Measurements from ENCODE around the gene ABHD16A.

ABHD16A gene

DNA sequence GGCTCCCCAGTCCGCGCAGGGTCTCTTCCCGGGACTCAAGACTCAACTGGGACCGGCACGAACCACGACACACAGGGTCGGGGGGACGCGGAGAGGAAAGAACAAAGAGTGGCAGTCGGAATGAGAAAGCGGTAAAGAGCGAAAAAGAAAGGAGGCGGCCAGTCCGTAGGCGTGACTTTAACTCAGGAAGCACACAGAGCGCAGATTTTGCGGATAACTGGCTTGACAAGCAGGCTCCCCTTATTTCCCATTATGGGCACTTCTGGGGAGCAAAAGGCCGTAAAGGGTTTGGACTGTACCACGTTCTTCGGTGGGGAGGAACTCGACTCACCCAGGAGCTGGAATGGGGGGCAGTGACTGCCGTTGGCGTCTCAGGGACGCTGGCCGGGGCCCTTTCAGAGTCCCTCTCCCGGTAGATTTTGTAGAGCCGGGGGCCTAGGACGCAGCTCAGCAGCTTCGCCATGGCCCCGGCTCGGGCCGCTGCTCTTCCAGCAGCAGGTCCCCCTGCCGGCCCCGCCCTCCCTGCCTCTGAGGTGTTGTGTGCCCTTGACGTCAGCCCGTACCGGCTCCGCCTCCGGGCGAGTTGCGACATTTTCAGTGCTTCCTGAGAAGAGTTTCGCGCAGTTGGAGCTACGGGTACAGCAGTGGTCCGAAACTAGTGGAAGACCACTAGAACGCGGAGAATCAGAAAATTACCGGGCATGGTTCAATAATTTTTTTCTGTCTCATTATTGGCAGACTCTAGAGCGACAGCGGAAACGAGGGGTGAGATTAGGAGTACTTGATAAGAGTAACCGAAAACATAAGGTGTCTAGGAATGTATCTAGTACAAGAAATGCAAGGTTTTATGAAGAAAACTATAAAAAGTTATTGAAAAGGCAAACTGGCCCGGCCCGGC, at the start of gene ABHD16A:
ABHD16A (minus strand) TSS at position 506 of the 898 bp plus-strand sequence; CDS start at position 463, 43 bp downstream.
- peak; percentile 99 for DNase-seq

DNA sequence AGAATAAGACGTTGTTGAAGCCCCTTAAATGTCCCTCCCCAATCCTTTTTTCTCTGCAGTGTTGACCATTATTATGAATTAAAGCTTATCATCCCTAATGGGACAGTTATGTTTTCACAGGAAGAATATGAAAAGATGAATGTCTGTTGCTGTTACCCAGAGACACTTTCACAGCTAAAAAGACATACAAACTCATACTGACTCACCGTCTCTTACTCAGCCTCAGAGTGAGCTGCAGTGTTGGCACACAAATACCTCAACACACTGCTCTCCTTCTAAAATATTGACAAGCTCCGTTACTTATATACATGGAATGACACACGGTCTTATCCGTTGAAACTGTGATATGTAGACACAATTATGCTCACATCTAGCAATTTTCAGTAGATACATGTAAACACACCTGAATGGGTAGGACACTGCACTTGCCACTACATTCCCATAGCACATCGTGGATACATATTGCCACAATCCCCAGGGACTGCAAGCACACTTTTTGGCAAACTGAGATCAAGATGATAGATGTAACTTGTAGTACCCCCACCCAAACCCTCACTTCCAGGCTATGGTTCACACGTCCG, 49.7 kb upstream of the ABHD16A start:
- no peak for DNase-seq

DNA sequence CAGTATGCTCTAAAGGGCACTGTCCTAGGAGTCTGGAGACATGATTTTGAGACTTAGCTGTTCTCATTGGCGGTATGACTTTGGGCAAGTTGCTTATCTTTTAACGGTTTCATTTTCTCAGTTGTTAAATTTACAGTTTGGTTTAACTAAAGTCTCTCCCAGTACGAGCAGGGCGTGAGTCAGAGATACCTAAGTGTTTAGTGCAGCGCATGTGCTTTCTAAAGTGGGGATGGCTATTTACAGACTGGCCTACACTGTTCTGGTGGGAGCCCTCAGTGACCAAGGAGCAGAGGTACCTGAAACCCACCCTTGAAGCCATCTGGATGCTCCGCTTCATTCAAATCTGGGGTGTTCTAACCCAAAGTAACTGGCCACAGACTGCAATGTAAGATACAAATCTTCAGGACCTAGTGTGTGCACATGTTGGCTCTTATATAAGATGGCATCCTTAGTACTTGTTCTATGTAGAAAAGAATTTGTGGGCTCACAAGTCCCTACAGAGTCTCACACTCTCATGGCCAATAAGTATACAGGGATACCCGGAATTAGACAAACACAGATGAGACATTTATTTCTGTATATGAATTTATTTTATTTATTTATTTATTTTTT, 47.4 kb upstream of the ABHD16A start:
- no peak for DNase-seq

DNA sequence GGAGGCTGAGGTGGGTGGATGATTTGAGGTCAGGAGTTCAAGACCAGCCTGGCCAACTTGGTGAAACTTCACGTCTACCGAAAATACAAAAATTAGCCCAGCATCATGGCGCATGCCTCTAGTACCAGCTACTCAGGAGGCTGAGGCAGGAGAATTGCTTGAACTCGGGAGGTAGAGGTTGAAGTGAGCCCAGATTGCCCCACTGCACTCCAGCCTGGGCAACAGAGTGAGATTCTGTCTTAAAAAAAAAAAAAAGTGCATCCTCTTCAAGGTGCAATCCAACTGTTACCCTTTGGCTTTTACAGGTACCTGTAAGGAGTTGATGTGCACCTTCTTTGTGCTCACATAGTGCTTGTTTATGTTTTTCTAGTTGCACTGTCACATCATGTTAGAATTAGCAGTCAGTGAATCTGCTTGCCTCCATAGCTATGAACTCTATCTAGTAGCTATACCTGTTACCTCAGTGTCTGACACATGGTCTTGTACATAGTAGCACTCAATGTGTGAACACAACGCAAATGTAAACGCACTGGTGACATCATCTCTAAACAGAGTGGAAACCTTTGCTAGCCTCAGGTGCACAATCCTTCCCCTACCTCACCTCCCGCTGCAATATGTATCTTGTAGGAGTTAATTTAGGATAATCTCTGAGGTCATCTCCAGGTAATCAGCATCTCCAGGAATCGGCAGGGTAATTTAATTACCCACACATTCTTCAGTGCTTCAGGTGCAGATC, 46.3 kb upstream of the ABHD16A start:
- DNase-seq, result no peak

DNA sequence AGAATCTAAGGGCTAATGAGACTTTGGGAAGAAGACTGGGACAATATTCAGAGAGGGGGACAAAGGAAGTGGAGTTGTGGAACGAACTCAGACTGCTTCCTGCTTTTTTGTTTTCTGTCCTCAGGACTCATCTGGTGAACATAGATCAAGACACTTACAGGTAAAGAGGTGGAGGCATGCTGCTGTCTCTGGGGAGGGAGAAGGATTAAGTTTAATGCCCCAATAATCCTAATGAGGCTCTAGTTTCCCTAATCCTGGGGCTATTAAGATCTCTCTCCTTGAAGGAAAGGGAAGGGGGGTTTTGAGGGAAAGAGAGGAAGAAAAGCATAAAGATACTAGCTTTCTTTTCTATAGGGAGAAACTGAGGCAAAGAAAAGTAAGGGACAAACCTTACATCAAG, 41.3 kb upstream of the ABHD16A start:
- no peak for DNase-seq

DNA sequence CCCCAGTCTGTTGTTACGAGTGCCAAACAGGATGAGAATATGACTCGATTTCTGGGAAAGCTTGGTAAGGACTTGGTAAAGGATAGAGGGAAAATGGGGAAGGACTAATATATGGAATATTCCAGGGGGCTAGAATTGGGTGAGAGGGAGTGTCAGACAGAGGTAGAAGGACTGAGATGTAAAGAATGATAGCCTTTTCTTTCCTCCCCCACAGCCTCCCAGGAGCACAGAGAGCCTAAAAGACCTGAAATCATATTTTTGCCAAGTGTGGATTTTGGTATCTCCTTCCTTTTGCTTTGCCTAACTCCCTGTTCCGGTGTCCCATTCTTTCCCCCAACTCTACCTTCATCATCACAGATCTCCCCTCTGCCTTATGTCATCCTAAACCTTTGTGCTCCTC, 39.8 kb upstream of the ABHD16A start:
- no peak for DNase-seq

DNA sequence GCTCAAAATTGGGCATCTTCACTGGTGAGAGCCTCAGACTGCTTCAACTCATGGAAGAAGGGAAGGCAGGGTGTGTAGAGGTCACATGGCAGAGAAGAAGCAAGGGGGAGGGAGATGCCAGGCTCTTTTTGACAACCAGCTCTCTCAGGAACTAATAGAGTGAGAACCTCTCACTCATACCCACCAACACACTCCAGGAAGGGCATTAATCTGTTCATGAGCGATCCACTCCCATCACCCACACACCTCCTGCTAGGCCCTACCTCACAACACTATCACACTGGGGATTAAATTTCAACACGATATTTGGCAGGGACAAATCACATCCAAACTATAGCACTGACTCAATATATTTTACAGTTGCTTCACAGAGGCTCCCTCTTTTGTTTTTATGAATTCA, 38.7 kb upstream of the ABHD16A start:
- no peak for DNase-seq

DNA sequence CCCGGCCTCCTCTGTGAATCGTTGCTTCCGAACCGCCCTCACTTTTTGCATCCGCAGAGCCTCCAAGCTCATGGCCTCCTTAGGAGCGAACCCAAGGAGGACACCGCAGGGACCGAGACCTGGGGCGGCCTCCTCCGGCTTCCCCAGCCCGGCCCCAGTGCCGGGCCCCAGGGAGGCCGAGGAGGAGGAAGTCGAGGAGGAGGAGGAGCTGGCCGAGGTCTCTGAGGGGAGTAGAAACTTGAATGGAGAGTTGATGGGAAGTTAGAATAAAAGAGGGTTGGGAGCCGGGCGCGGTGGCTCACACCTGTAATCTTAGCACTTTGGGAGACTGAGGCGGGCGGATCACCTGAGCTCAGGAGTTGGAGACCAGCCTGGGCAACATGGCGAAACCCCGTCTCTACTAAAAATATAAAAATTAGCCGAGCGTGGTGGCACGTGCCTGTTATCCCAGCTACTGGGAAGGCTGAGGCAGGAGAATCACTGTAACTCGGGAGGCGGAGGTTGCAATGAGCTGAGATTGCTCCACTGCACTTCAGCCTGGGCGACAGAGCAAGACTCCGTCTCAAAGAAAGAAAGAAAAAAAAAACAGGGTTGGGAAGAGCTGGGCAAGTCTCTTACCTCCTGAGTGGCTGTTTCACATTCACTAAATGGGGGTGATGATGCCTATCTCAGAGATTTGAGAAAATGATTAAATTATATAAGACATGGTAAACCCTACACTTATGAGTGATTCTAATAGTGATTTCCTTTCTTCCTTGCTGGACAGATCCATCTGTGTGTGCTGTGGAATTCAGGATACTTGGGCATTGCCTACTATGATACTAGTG, 37.5 kb upstream of the ABHD16A start:
- no peak for DNase-seq

DNA sequence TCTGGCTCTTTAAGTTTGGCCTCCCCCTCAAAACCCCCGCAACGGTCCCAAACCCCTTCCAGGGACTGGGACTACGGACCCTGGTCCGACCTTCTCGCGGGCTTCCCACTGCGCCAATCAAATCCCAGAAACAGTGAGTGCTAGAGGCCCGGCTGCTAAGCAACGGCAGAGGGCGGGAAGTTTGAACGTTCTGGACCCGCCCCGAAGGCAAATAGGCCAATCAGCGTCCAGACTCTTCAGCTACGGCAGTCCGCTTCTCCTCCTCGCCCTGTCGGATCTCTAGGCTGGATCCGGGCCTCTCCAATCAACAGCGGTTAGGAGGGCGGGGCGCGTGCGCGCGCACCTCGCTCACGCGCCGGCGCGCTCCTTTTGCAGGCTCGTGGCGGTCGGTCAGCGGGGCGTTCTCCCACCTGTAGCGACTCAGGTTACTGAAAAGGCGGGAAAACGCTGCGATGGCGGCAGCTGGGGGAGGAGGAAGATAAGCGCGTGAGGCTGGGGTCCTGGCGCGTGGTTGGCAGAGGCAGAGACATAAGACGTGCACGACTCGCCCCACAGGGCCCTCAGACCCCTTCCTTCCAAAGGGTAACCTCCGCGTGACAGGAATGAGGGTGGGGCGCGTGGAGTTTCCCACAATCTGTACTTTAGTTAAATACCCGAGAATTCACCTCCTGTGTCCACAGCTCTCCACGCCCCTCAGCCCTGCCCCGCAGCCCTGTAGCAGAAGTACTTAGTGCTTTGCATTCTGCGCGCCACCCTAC, 36.7 kb upstream of the ABHD16A start, which contains the start of gene MSH5:
MSH5 (plus strand) TSS at position 367 of the 758 bp plus-strand sequence. CDS start 462 bp downstream, outside the sequence.
- peak; percentile 96 for DNase-seq

DNA sequence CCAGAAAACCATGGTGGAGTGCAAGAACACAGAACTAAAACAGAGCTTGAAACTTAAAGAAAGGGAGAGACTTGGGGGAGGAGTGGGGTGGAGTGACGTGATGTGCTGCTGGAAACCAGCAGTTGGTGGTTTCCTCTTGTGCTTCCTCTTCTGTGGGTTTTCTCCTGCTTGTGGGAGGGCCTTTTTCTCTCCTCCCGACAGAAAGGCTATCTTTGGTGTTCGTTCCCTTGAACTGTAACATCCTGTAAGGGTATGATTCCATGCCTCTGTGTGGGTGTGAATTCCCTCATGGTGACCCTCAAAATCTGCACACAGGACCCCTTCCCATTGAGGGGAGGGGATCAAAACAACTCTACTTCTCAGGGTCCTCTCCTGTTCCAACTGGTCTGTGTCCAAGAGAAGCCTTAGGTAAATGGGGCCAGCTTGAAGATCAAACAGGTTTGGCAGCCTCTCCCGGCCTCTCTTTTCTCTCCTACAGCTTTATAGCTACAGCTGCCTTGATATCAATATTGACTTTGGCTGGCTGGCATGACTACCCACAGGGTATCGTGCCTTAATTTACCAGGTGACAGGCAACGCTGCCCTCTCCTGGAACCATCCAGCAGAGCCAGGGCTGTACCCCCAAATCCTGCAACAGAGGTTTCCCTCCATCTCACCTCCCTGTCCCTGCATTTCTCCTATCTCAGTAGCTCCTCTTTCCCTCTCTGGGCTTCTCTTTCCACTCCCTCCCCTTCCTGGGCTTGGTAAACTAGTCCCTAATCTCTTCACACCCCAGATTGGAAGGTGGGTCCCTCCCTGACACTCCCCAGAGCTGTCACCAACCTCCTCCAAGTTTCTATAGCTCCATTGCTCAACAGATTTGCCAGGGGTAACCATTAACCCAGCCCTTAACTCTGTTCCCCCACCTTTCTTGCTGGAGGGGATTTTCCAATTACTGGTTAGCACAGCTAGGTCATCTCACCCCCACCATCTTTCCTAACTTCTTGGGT, 35.2 kb upstream of the ABHD16A start:
- peak; percentile 75 for DNase-seq

DNA sequence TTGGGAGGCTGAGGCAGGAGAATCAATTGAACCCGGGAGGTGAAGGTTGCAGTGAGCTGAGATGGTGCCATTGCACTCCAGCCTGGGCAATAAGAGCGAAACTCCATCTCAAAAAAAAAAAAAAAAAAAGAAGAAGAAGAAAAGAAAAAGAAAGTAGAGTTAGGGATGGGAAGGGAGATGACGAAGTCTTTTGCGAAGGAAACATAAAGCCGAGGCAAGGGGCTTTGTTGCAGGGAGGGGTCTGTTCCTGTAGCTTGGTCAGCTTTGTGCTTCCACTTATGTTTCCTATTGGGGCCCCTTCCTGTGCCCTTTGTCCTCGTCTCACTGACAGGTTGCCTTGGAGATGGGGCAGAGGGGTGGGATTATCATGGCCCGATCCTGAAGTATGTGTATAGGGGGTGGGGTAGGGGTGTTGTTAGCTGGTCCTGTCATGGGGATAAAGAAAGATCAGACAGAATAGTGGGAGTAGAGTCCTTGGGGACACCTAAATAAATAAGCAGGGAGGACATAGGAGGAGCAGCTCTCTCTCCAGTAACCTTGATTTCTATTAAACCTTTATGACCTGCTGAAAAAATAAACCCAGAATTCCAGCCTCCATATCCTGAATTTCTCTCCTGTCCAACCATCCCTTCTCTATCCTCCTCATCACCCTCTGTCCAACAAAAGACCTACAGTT, 34.3 kb upstream of the ABHD16A start:
- no peak for DNase-seq

DNA sequence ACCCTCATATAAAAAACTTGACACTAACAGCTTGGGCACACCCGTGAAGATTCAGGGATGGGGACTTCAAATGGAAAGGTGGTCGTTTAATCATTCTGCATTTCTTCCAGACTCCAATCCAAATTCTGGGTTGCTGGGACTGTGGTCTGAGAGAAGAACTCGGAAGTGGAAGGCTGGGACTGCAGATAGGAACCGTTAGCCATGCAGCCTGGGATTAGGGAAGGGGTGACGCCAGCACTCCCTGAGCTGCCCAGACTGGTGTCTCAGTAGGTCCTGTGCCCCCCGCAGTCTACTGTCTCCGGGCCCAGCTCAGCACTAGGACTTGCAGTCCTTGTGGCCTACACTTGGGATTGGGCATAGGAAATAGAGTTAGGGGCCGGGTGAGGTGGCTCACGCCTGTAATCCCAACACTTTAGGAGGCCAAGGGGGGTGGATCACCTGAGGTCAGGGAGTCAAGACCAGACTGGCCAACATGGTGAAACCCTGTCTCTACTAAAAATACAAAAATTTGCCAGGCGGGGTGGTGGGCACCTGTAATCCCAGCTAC, 33.7 kb upstream of the ABHD16A start:
- DNase-seq, result no peak

DNA sequence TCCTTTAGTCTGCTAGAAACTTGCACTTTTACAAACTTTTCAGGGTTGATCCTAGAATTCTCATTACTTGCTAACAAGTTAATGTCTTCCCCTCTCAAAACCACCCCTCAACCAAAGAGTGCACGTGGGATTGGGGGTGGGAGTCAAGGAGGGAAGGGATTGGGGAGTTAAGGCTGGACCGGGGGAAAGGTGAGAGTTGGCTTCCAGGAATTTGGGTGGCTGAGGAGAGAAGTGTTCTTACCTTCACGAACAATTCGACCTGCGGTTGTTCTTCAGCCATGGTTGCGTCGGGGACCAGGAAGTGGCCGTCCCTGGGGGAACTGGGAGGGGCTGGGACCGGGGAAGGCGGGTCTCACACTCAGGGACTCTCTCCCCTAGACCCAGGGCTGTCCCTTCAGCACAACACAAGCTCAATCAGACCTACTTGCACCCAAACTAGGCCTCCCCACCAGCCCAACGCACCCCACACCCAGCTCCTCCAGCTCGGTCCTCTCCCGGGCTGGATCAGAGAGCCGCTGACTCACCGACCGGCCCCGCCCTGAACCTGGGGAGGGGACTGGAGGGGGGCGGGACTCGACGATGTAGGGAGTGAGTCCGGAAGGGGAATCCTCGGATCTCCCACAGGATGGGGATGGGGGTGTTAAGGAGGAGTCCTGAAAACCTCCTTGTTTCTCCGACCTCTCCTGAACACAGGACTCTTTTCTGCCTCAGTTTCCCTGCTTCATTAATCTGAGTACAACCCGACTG, 33.1 kb upstream of the ABHD16A start, which contains the start of gene CLIC1:
CLIC1 (minus strand) TSS at position 510 of the 747 bp plus-strand sequence; CDS start at position 280, 230 bp downstream.
- DNase-seq, result peak; percentile 83

DNA sequence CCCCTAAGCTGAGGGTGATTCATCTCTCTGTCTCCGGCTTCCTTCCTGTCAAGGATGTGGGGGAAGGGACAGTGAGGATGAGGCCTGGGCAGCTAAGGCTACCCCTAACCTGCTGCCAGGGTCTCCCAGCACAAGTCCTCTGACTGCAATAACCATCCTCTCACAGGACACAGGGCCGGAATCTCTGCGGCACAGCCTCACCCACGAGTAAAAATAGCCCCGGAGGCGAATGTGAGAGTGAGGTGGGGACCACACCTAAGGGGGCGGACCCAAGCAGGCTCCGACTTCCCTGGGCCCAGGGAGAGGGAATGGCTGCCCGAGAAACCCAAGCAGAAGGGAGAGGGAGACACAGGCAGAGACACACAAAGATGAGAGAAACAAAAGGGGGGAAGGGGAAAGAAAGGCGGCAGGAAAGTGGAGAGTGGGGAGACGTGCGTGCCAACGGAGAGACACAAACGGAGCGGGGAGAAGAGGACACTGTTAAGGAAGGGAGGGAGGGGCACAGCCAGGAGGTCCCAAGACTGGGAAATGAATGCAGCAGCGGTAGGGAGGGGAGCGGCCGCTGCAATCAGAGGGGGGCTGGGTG, 31.8 kb upstream of the ABHD16A start:
- peak; percentile 68 for DNase-seq

DNA sequence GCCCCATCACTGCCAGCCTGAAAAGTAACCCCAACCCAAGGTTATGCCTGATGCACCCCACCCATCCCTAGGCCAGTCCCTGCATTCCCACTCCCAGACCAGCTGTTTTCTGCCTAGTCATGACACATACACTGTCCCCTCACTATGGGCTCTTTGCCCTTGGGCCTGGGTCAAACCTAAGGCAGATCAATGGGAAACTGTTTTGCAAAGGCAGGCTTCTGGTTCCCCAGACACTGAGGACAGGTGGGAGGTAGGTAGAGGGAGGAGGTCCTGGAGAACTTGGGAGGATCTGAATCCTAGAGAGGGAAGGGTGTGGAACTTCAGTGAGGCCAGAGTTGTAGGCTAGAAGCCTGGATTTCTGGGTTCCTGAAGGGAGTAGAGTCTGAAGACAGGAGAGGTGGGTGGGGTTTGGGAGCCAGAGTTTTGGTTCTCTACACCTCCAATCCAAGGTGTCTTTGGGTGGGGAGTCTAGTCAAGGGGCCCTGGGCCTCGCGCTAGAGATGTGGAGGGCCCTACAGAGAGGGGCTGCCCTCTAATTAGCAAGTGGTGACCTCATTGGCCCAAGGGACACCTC, 31.2 kb upstream of the ABHD16A start:
- no peak for DNase-seq

DNA sequence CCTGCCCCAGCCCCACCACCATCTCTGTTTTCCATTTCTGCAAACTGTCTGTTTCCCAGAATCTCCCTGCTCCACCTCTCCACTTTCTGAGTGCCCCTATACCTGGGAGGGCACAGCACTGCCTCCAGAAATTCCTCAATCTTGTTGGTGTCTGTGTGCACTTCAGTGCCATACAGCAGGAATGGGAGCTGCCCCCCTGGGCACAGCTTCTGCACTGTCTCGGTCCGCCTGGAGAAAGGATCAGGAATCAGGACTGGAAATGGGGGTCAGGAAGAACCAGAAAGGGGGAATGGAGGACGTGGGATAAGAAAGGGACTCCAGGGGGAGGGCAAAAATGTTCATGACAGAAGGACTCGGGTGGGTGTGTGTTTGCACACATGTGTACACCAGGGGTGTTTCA, 30.6 kb upstream of the ABHD16A start:
- DNase-seq, result no peak

DNA sequence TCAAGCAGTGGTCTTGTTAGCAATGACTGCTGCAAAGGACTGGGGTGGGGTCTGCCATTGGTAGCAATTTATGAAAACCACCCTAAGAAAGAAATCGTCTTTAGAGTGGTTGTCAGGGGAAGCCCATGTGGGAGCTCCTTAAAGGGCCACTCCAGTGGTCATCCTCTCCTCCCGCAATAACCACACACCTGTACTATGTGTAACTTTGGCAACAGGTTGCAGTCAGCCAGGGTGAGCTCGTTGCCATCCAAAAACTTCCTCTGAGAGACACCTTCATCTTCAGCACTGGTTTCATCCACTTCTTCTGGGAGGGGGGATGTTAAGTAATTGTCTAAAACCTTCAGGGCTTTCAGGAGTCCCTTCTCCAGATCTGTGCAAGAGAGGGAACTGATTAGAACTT, 28.9 kb upstream of the ABHD16A start:
- no peak for DNase-seq

Measured in CD4-positive, alpha-beta T cell treated with Interleukin-6 for 4 hours (primary cell).